Breast epithelium (tissue), 4 donors: ENCODE results near the gene NINL. TPM values are rescaled to one million over a fixed set of nuclear protein-coding genes. Genes with fewer than 3 reads are reported as not detected.
"Not testable (repeated sequence)": the region's sequence is repeated elsewhere in the genome, so short reads cannot be mapped to it uniquely, and the experiment has no call there.

Experiments
- DNase-seq, 2 donors: peaks; one replicate each; pipeline ENCODE4 v3.0.0-alpha.2; 2019; ENCODE audit warnings: low spot score in 2 of 2
- H3K27ac ChIP-seq, 2 donors: fragments of 200-600 bp; sonication (generic) in 1 of 2; one replicate each; pipeline ENCODE4 v1.5.1; 2016 to 2019; ENCODE audit warnings: mild to moderate bottlenecking in 1 of 2
- H3K27me3 ChIP-seq, 2 donors: fragments of 200-600 bp; sonication (generic) in 1 of 2; one replicate each; pipeline versions ENCODE4 v1.5.1 to v1.6.0; 2017 to 2019; ENCODE audit warnings: control low read depth in 1 of 2, mild to moderate bottlenecking in 1 of 2
- H3K36me3 ChIP-seq: fragments of 200-600 bp; one replicate; pipeline ENCODE4 v1.5.1; 2019
- H3K4me1 ChIP-seq, 2 donors: fragments of 200-600 bp; sonication (generic); one replicate each; pipeline ENCODE4 v1.5.1; 2016 to 2019; ENCODE audit warnings: control low read depth in 1 of 2
- H3K4me3 ChIP-seq, 3 donors: fragments of 200-600 bp; sonication (generic); 1 replicate in 2 of 3; 2 replicates in 1 of 3; pipeline ENCODE4 v1.5.1; 2016 to 2019; ENCODE audit warnings: mild to moderate bottlenecking in 3 of 3, moderate library complexity in 2 of 3
- H3K9me3 ChIP-seq, 2 donors: fragments of 200-600 bp; sonication (generic) in 1 of 2; one replicate each; pipeline ENCODE4 v1.5.1; 2016 to 2019; ENCODE audit warnings: control low read depth in 1 of 2
- CTCF ChIP-seq, 3 donors: fragments of 450-650 bp; IDR thresholded peaks; one replicate each; pipeline ENCODE4 v1.5.1; 2016 to 2017; ENCODE audit warnings: antibody characterized with exemption in 3 of 3, mild to moderate bottlenecking in 3 of 3, moderate library complexity in 3 of 3
- POLR2A ChIP-seq: fragments of 450-650 bp; IDR thresholded peaks from one replicate; pipeline ENCODE4 v1.6.1; 2016; ENCODE audit warnings: antibody characterized with exemption, mild to moderate bottlenecking, moderate library complexity
- POLR2AphosphoS5 ChIP-seq, 3 donors: sonication (generic); formaldehyde crosslinking; IDR thresholded peaks; one replicate each; pipeline ENCODE4 v1.6.1; 2017; ENCODE audit warnings: antibody characterized with exemption in 3 of 3
- intact Hi-C: fragments of 100-400 bp; cut with DNase I; formaldehyde crosslinking; loops from one replicate; pipeline ENCODE4 v1.15.1; 2023; ENCODE audit warnings: low total_unique reads
- total RNA-seq, 3 donors: library from RNA; depleted of rRNA; stranded (reverse); fragments of >200 nt; gene quantifications; one replicate each; pipeline ENCODE4 v1.1.0, GENCODE V29; 2016

NINL gene
- total RNA-seq, 3 donors from 2014 or later, result 6.9 to 15.5 (median 12.8) TPM

- no peak for DNase-seq
- TF ChIP-seq POLR2A (no peak), CTCF (IDR thresholded peaks at IDR 0.05) (no peak), POLR2AphosphoS5 (IDR thresholded peaks at IDR 0.05) (no peak)
- no peak overlapping the region for H3K4me3 ChIP-seq
- no peaks in the 10 kb centered on the region for H3K36me3 ChIP-seq
- H3K27ac ChIP-seq, result no peak overlapping the region
- H3K9me3 ChIP-seq, result no peaks in the 10 kb centered on the region
- H3K27me3 ChIP-seq, result no peaks in the 10 kb centered on the region
- intact Hi-C loops, result no loop called here
- H3K4me1 ChIP-seq, result no peaks in the 10 kb centered on the region
Measured at GRCh38 chr20:25588491-25588890, 3.2 kb upstream of the NINL start.

GRCh38 chr20:25587536-25587935, 2.2 kb upstream of the NINL start:
- Histone ChIP-seq H3K4me3 (no peak overlapping the region), H3K36me3 (no peaks in the 10 kb centered on the region), H3K9me3 (no peaks in the 10 kb centered on the region), H3K27me3 (no peaks in the 10 kb centered on the region), H3K27ac (no peak overlapping the region), H3K4me1 (no peaks in the 10 kb centered on the region)
- DNase-seq, result no peak
- intact Hi-C loops, result no loop called here
- TF ChIP-seq POLR2A (no peak), POLR2AphosphoS5 (IDR thresholded peaks at IDR 0.05) (no peak), CTCF (IDR thresholded peaks at IDR 0.05) (no peak)

GRCh38 chr20:25586877-25587276, 1.5 kb upstream of the NINL start:
- Histone ChIP-seq H3K9me3 (no peaks in the 10 kb centered on the region), H3K4me1 (no peaks in the 10 kb centered on the region), H3K27me3 (no peaks in the 10 kb centered on the region), H3K36me3 (no peaks in the 10 kb centered on the region), H3K27ac (no peak overlapping the region), H3K4me3 (no peak overlapping the region)
- no peak for TF ChIP-seq POLR2AphosphoS5 (IDR thresholded peaks at IDR 0.05)
- TF ChIP-seq CTCF (IDR thresholded peaks at IDR 0.05), result no peak
- TF ChIP-seq POLR2A, result no peak
- intact Hi-C loops, result no loop called here
- DNase-seq, result no peak

GRCh38 chr20:25583607-25584006, 1.7 kb downstream of the NINL start:
- intact Hi-C loops, H3K27ac ChIP-seq, H3K4me1 ChIP-seq, H3K36me3 ChIP-seq, H3K27me3 ChIP-seq, DNase-seq, H3K9me3 ChIP-seq, H3K4me3 ChIP-seq: not testable (repeated sequence)

GRCh38 chr20:25580711-25581110, 4.6 kb downstream of the NINL start:
- intact Hi-C loops, result no loop called here
- H3K4me3 ChIP-seq, result no peak overlapping the region
- DNase-seq, result peak in 1 of 2 donors; percentile 50
- no peaks in the 10 kb centered on the region for H3K27me3 ChIP-seq
- no peaks in the 10 kb centered on the region for H3K36me3 ChIP-seq
- no peaks in the 10 kb centered on the region for H3K9me3 ChIP-seq
- no peaks in the 10 kb centered on the region for H3K4me1 ChIP-seq
- peak overlapping the region; percentile 10 to 26 for H3K27ac ChIP-seq
- TF ChIP-seq CTCF (IDR thresholded peaks at IDR 0.05) (no peak), POLR2AphosphoS5 (IDR thresholded peaks at IDR 0.05) (no peak), POLR2A (no peak)

- Histone ChIP-seq H3K27ac (no peak overlapping the region), H3K36me3 (no peaks in the 10 kb centered on the region), H3K9me3 (no peaks in the 10 kb centered on the region), H3K4me1 (no peaks in the 10 kb centered on the region), H3K4me3 (no peak overlapping the region), H3K27me3 (no peaks in the 10 kb centered on the region)
- no peak for TF ChIP-seq POLR2AphosphoS5 (IDR thresholded peaks at IDR 0.05)
- no peak for TF ChIP-seq POLR2A
- TF ChIP-seq CTCF (IDR thresholded peaks at IDR 0.05), result no peak
- DNase-seq, result no peak
- intact Hi-C loops, result no loop called here
Measured at GRCh38 chr20:25579081-25579770, 6.1 kb downstream of the NINL start.
